ENCODE results near the gene CEP43.

DNA sequence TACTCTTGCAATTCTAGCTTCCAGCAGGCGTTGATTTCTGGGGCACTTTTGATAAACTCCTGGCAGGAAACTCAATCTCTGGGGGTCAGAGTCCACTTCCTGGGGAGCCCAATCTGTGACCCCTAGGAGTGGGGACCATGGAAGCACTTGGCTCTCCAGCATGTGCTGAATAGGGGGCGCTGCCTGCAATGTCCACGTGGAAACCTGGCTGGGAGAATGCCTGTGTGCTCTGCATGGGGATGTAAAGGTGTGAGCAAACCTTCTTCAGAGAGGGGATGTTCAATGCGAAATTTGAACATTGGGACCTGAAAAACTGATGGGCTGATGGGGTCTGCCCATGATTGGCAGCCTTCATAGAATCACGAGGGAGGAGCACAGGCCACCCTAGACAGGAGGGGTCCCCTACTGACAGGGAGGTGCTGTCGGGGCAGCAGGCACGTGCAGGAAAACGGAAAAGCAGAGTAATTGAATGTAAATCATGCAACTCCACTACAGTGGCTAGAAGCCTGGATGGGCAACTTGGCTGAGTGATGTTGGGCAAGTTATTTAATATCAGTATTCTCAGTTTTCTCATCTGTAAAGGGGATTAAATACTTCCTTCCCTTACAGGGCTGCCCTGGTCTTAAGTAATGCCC, 47.8 kb downstream of the CEP43 start:
- TF ChIP-seq, protein P1, sequence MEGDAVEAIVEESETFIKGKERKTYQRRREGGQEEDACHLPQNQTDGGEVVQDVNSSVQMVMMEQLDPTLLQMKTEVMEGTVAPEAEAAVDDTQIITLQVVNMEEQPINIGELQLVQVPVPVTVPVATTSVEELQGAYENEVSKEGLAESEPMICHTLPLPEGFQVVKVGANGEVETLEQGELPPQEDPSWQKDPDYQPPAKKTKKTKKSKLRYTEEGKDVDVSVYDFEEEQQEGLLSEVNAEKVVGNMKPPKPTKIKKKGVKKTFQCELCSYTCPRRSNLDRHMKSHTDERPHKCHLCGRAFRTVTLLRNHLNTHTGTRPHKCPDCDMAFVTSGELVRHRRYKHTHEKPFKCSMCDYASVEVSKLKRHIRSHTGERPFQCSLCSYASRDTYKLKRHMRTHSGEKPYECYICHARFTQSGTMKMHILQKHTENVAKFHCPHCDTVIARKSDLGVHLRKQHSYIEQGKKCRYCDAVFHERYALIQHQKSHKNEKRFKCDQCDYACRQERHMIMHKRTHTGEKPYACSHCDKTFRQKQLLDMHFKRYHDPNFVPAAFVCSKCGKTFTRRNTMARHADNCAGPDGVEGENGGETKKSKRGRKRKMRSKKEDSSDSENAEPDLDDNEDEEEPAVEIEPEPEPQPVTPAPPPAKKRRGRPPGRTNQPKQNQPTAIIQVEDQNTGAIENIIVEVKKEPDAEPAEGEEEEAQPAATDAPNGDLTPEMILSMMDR (IDR thresholded peaks at IDR 0.05; ENCODE audit: poor library complexity, severe bottlenecking) = no peak
- TF ChIP-seq SMC3 (conservative IDR thresholded peaks at IDR 0.05; ENCODE audit: poor library complexity) (no peak), EP300 (conservative IDR thresholded peaks at IDR 0.05; ENCODE audit: poor library complexity, severe bottlenecking) (no peak), POLR2AphosphoS5 (IDR thresholded peaks at IDR 0.05) (no peak), EZH2 (IDR thresholded peaks at IDR 0.05; ENCODE audit: borderline replicate concordance, insufficient read depth, low read length, poor library complexity, severe bottlenecking) (no peak)
- TF ChIP-seq, protein P2, sequence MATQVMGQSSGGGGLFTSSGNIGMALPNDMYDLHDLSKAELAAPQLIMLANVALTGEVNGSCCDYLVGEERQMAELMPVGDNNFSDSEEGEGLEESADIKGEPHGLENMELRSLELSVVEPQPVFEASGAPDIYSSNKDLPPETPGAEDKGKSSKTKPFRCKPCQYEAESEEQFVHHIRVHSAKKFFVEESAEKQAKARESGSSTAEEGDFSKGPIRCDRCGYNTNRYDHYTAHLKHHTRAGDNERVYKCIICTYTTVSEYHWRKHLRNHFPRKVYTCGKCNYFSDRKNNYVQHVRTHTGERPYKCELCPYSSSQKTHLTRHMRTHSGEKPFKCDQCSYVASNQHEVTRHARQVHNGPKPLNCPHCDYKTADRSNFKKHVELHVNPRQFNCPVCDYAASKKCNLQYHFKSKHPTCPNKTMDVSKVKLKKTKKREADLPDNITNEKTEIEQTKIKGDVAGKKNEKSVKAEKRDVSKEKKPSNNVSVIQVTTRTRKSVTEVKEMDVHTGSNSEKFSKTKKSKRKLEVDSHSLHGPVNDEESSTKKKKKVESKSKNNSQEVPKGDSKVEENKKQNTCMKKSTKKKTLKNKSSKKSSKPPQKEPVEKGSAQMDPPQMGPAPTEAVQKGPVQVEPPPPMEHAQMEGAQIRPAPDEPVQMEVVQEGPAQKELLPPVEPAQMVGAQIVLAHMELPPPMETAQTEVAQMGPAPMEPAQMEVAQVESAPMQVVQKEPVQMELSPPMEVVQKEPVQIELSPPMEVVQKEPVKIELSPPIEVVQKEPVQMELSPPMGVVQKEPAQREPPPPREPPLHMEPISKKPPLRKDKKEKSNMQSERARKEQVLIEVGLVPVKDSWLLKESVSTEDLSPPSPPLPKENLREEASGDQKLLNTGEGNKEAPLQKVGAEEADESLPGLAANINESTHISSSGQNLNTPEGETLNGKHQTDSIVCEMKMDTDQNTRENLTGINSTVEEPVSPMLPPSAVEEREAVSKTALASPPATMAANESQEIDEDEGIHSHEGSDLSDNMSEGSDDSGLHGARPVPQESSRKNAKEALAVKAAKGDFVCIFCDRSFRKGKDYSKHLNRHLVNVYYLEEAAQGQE (IDR thresholded peaks at IDR 0.05; ENCODE audit: borderline replicate concordance) = no peak

Measured in neural cell (in vitro differentiated cells).